A673 (cell line): ENCODE measurements around the gene PLD1. TPM values are rescaled to one million over a fixed set of nuclear protein-coding genes. Genes with fewer than 3 reads are reported as not detected.

ENCODE experiments used
- BruUV-seq: library from RNA; stranded (reverse); fragments of 400-500 nt; replicated peaks from 2 replicates; lab custom pipeline; 2021; lab: Mats Ljungman, UMichigan
- CTCF ChIA-PET: fragments of 300-600 bp; sonication (Branson Sonifier 250); formaldehyde crosslinking; loops from one replicate; lab custom pipeline; 2022; ENCODE audit warnings: antibody characterized with exemption; lab: Charles Lee
- POLR2A ChIA-PET: fragments of 300-600 bp; sonication (Branson Sonifier 250); formaldehyde crosslinking; loops from one replicate; lab custom pipeline; 2022; ENCODE audit warnings: antibody characterized with exemption; ENCODE audit not compliant: low non-redundant PET; lab: Charles Lee
- DNase-seq: peaks from one replicate; pipeline ENCODE4 v3.0.0-alpha.2; 2015; ENCODE audit warnings: low spot score
- H3K27ac ChIP-seq: fragments of 200-600 bp; sonication (generic); 2 replicates; pipeline ENCODE4 v1.5.1; 2016; ENCODE audit warnings: mixed run types, low read depth, mild to moderate bottlenecking, mixed read lengths, antibody characterized with exemption, low read length; ENCODE audit not compliant: poor library complexity, severe bottlenecking
- H3K27me3 ChIP-seq: fragments of 200-600 bp; sonication (generic); replicated peaks from 2 replicates; pipeline ENCODE4 v1.6.1; 2017; ENCODE audit warnings: mixed run types, low read depth, mild to moderate bottlenecking, mixed read lengths, antibody characterized with exemption, low read length; ENCODE audit not compliant: insufficient read depth, poor library complexity
- H3K36me3 ChIP-seq: fragments of 200-600 bp; sonication (generic); 2 replicates; pipeline ENCODE4 v1.6.1; 2016; ENCODE audit warnings: mixed run types, mild to moderate bottlenecking, mixed read lengths, antibody characterized with exemption, low read length; ENCODE audit not compliant: insufficient read depth, poor library complexity, severe bottlenecking
- H3K4me1 ChIP-seq: fragments of 200-600 bp; sonication (generic); 2 replicates; pipeline ENCODE4 v1.6.1; 2017; ENCODE audit warnings: mixed run types, mild to moderate bottlenecking, mixed read lengths, antibody characterized with exemption, low read length; ENCODE audit not compliant: insufficient read depth, poor library complexity, severe bottlenecking
- H3K4me3 ChIP-seq: fragments of 200-600 bp; sonication (generic); 2 replicates; pipeline ENCODE4 v1.5.1; 2016; ENCODE audit warnings: low read depth, mixed run types, mild to moderate bottlenecking, mixed read lengths, low read length; ENCODE audit not compliant: poor library complexity, severe bottlenecking
- H3K9me3 ChIP-seq: fragments of 200-600 bp; sonication (generic); 2 replicates; pipeline ENCODE4 v1.6.1; 2016; ENCODE audit warnings: mixed run types, low read depth, mild to moderate bottlenecking, mixed read lengths, antibody characterized with exemption, low read length; ENCODE audit not compliant: poor library complexity, severe bottlenecking
- EZH2 ChIP-seq: fragments of 200-600 bp; sonication (generic); IDR thresholded peaks from 2 replicates; pipeline ENCODE4 v1.6.1; 2017; ENCODE audit warnings: borderline replicate concordance, low read depth, mild to moderate bottlenecking, mixed read lengths, antibody characterized with exemption, low read length; ENCODE audit not compliant: poor library complexity, severe bottlenecking
- intact Hi-C: fragments of 100-400 bp; cut with micrococcal nuclease; formaldehyde crosslinking; loops from one replicate; pipeline ENCODE4 v1.10.0; 2022; ENCODE audit not compliant: unreplicated experiment
- total RNA-seq: library from RNA; stranded (reverse); gene quantifications from 2 replicates; pipeline ENCODE4 v1.2.3, GENCODE V29; 2021
- TF ChIP-seq, protein P1 (sequence below): fragments of 300-800, 200-600 bp; sonication (generic); conservative IDR thresholded peaks from 2 replicates; pipeline ENCODE4 v1.5.1; 2017; ENCODE audit warnings: low read depth, mild to moderate bottlenecking, antibody characterized with exemption, low read length, moderate library complexity, mixed read lengths

The PLD1 gene
- total RNA-seq, 1 experiment from 2014 or later = 3.2 TPM

- TF ChIP-seq, protein P1, sequence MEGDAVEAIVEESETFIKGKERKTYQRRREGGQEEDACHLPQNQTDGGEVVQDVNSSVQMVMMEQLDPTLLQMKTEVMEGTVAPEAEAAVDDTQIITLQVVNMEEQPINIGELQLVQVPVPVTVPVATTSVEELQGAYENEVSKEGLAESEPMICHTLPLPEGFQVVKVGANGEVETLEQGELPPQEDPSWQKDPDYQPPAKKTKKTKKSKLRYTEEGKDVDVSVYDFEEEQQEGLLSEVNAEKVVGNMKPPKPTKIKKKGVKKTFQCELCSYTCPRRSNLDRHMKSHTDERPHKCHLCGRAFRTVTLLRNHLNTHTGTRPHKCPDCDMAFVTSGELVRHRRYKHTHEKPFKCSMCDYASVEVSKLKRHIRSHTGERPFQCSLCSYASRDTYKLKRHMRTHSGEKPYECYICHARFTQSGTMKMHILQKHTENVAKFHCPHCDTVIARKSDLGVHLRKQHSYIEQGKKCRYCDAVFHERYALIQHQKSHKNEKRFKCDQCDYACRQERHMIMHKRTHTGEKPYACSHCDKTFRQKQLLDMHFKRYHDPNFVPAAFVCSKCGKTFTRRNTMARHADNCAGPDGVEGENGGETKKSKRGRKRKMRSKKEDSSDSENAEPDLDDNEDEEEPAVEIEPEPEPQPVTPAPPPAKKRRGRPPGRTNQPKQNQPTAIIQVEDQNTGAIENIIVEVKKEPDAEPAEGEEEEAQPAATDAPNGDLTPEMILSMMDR = no peak
- no peak overlapping the region for H3K4me3 ChIP-seq
- no peak for DNase-seq
- BruUV-seq = no TSS peak
- no peak overlapping the region for H3K27ac ChIP-seq
- ChIA-PET CTCF (no interaction called here), POLR2A (no interaction called here)
- H3K4me1 ChIP-seq = peaks cover 14% of the 10 kb centered on the region
- H3K27me3 ChIP-seq = no peaks in the 10 kb centered on the region
- intact Hi-C loops = no loop called here
- H3K36me3 ChIP-seq = no peaks in the 10 kb centered on the region
- no peaks in the 10 kb centered on the region for H3K9me3 ChIP-seq
Measured at GRCh38 chr3:171784387-171784786, 25.9 kb downstream of the PLD1 start.

DNA sequence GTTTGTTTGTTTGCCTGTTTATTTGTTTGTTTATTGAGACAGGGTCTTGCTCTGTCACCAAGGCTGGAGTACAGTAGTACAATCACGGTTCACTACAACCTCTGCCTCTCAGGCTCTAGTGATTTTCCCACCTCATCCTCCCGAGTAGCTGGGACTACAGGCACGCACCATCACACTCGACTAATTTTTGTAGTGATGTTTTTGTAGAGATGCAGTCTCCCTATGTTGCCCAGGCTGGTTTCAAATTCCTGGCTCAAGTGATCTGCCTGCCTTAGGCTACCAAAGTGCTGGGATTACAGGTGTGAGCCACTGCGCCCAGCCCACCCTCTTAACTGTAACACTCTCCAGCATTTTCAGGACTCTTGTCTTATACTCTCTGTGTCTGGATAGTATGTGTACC is 26.7 kb downstream of the PLD1 start:
- Histone ChIP-seq H3K9me3 (no peaks in the 10 kb centered on the region), H3K27me3 (no peaks in the 10 kb centered on the region), H3K27ac (no peak overlapping the region), H3K4me3 (no peak overlapping the region), H3K36me3 (no peaks in the 10 kb centered on the region), H3K4me1 (peaks cover 7% of the 10 kb centered on the region)
- POLR2A ChIA-PET = no interaction called here
- intact Hi-C loops = no loop called here
- BruUV-seq = no TSS peak
- TF ChIP-seq, protein P1 = no peak
- no peak for TF ChIP-seq EZH2
- no peak for DNase-seq
- CTCF ChIA-PET = no interaction called here

DNA sequence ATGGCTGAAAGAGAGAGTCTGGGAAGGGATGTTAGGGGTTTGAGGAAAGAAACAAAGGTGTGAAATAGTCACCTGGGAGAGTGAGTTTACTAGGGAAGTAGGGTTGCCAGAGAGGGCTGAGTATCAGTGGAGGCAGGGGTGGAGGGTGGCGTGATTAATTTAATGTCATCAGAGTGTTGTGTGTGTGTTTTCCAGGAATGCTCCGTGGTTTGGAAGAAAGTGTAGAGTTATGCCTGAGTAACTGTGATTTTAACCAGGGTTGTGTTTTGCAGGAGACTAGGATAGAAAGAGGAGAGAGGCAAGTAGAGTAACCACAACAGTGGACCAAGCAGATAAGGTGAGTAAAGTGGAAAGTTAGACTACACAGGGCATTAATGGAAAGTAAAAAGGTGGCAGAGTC is 27.2 kb downstream of the PLD1 start:
- no peaks in the 10 kb centered on the region for H3K9me3 ChIP-seq
- H3K27me3 ChIP-seq = no peaks in the 10 kb centered on the region
- H3K27ac ChIP-seq = no peak overlapping the region
- intact Hi-C loops = no loop called here
- ChIA-PET CTCF (no interaction called here), POLR2A (no interaction called here)
- H3K4me3 ChIP-seq = no peak overlapping the region
- H3K36me3 ChIP-seq = no peaks in the 10 kb centered on the region
- no peak for DNase-seq
- no TSS peak for BruUV-seq
- H3K4me1 ChIP-seq = peaks cover 1% of the 10 kb centered on the region
- TF ChIP-seq, protein P1 = no peak
- TF ChIP-seq EZH2 = no peak
